Left renal cortex interstitium (tissue), 4 donors: ENCODE measurements around the gene DLL3. TPM values are rescaled to one million over a fixed set of nuclear protein-coding genes. Genes with fewer than 3 reads are reported as not detected.
"Not testable (repeated sequence)": the region's sequence is repeated elsewhere in the genome, so short reads cannot be mapped to it uniquely, and the experiment has no call there.

Experiments used
- DNase-seq, 4 donors: peaks; one replicate each; pipeline ENCODE4 v3.0.0-alpha.2; 2013; ENCODE audit warnings: low read depth in 4 of 4, low spot score in 2 of 4, missing footprints in 1 of 4
- polyA plus RNA-seq, 4 donors: library from polyadenylated mRNA; unstranded; fragments of 120-200 nt; gene quantifications; one replicate each; pipeline ENCODE4 v1.2.1, GENCODE V29; 2013; ENCODE audit not compliant: insufficient read length in 4 of 4

Gene DLL3
- polyA plus RNA-seq = under 1 TPM; 0.51 to 0.87 (median 0.67) TPM

GRCh38 chr19:39498798-39499642 is at the start of gene DLL3:
DLL3 (plus strand) TSS chr19:39498947; CDS start chr19:39498975, 28 bp downstream.
- DNase-seq = no peak

- DNase-seq = no peak
These were observed 49.5 kb upstream of the DLL3 start for GRCh38 chr19:39449116-39449797.

GRCh38 chr19:39451257-39451656 is 47.5 kb upstream of the DLL3 start:
- DNase-seq = not testable (repeated sequence)

GRCh38 chr19:39463403-39463802 is 35.3 kb upstream of the DLL3 start:
- DNase-seq = no peak

GRCh38 chr19:39465956-39466747 is 32.6 kb upstream of the DLL3 start:
- no peak for DNase-seq

- DNase-seq = no peak
These were observed 30.8 kb upstream of the DLL3 start for GRCh38 chr19:39467941-39468340.

- no peak for DNase-seq
These were observed 29.7 kb upstream of the DLL3 start for GRCh38 chr19:39469036-39469435.

- no peak for DNase-seq
These were observed 29.2 kb upstream of the DLL3 start for GRCh38 chr19:39469567-39469966.

- no peak for DNase-seq
These were observed 27.9 kb upstream of the DLL3 start for GRCh38 chr19:39470724-39471339.

- DNase-seq = no peak
These were observed 26.8 kb upstream of the DLL3 start for GRCh38 chr19:39471756-39472536.

GRCh38 chr19:39472746-39473442 is 25.9 kb upstream of the DLL3 start:
- no peak for DNase-seq

- DNase-seq = no peak
These were observed 25.2 kb upstream of the DLL3 start for GRCh38 chr19:39473443-39473960.

- peak in 2 of 4 donors; percentile 20 to 28 for DNase-seq
These were observed 24.6 kb upstream of the DLL3 start for GRCh38 chr19:39474139-39474620.

- DNase-seq = no peak
These were observed 23.0 kb upstream of the DLL3 start for GRCh38 chr19:39475748-39476147.

- not testable (repeated sequence) for DNase-seq
These were observed 19.4 kb upstream of the DLL3 start for GRCh38 chr19:39479319-39479801.

GRCh38 chr19:39479916-39480315 is 18.8 kb upstream of the DLL3 start:
- DNase-seq = no peak

GRCh38 chr19:39480337-39481228 is 18.2 kb upstream of the DLL3 start, which contains the start of gene TIMM50:
TIMM50 (plus strand) TSS chr19:39480838; CDS start chr19:39480854, 16 bp downstream.
- DNase-seq = peak; percentile 83 to 94 (median 89)

- no peak for DNase-seq
These were observed 17.6 kb upstream of the DLL3 start for GRCh38 chr19:39481229-39481545.
